Measurements from ENCODE around the gene HLA-DRA. TPM values are rescaled to one million over a fixed set of nuclear protein-coding genes. Genes with fewer than 3 reads are reported as not detected.

The HLA-DRA gene
- total and polyA plus RNA-seq, 9 of the 15 experiments (the other 6 are each of a cell fraction or from before 2014, with no cell fraction given): 0.18 to 1.8 (median 0.41) TPM; not detected in 4

GRCh38 chr6:32405656-32406055 lies 34.0 kb upstream of the HLA-DRA start:
- ChIA-PET CTCF (ENCODE audit: low intra/inter-chr PET ratio) (no interaction called here), POLR2A (interaction anchor here (0.6 kb wide), 1 partner anchor 463 kb away, joined by 7 read pairs; no protein-coding TSS in a partner anchor)
- WGBS (ENCODE audit: insufficient coverage, low coverage, missing lambda C conversion rate): 0% methylated on average over 1 of the region's 1 CpG
- in situ Hi-C loops (cut with MboI) (no loop called here), intact Hi-C loops (cut with micrococcal nuclease) (no loop called here)
- Histone ChIP-seq H3K4me2 (ENCODE audit: insufficient read depth, low read length) (no peak overlapping the region), H3K9ac (ENCODE audit: insufficient read depth in 1 of 2, low read depth in 2 of 2, low read length in 2 of 2) (no peak overlapping the region), H4K20me1 (replicated peaks; ENCODE audit: control insufficient read depth, insufficient read depth, low read length) (no peaks in the 10 kb centered on the region), H3K9me3 (replicated peaks; ENCODE audit: control insufficient read depth, insufficient read depth, low read depth, low read length) (no peaks in the 10 kb centered on the region), H3K79me2 (ENCODE audit: control insufficient read depth, insufficient read depth, low read length) (no peaks in the 10 kb centered on the region), H3K4me3 (no peak overlapping the region), H3K9me1 (ENCODE audit: control insufficient read depth, insufficient read depth, low read length) (no peaks in the 10 kb centered on the region), H3K27me3 (ENCODE audit: control insufficient read depth in 2 of 2, insufficient read depth in 2 of 2, low read length in 2 of 2) (peaks cover 3 to 24% of the 10 kb centered on the region in 2 experiments; a peak in 4 of 5 replicates), H3K27ac (ENCODE audit: extremely low read depth, low read depth, low read length) (no peak overlapping the region), H3K36me3 (ENCODE audit: control insufficient read depth, insufficient read depth, low read length) (no peaks in the 10 kb centered on the region), H2AFZ (ENCODE audit: low read depth, low read length) (no peak overlapping the region), H3K4me1 (replicated peaks in 1 of 2; ENCODE audit: control insufficient read depth in 2 of 2, insufficient read depth in 2 of 2, low read length in 2 of 2) (no peaks in the 10 kb centered on the region)
- TF ChIP-seq NFIX (CRISPR knock-in tag; IDR thresholded peaks at IDR 0.05; ENCODE audit: low read depth) (peak; percentile 73; the same call in 1 of the 2 replicates), NFIC (IDR thresholded peaks at IDR 0.05) (peak; percentile 92), ELF1 (tag; IDR thresholded peaks at IDR 0.05) (no peak)
- ATAC-seq (no peak), FAIRE-seq (no peak), DNase-seq (ENCODE audit: extremely low read depth in 1 of 4, low spot score in 3 of 4) (no peak)
- no TSS peak for BruUV-seq (replicated peaks)

- intact Hi-C loops (cut with micrococcal nuclease) (no loop called here), in situ Hi-C loops (cut with MboI) (no loop called here)
- Histone ChIP-seq H3K9me1 (ENCODE audit: control insufficient read depth, insufficient read depth, low read length) (no peaks in the 10 kb centered on the region), H4K20me1 (replicated peaks; ENCODE audit: control insufficient read depth, insufficient read depth, low read length) (no peaks in the 10 kb centered on the region), H3K36me3 (ENCODE audit: control insufficient read depth, insufficient read depth, low read length) (no peaks in the 10 kb centered on the region), H3K9ac (ENCODE audit: insufficient read depth in 1 of 2, low read depth in 2 of 2, low read length in 2 of 2) (no peak overlapping the region), H3K4me1 (replicated peaks in 1 of 2; ENCODE audit: control insufficient read depth in 2 of 2, insufficient read depth in 2 of 2, low read length in 2 of 2) (no peaks in the 10 kb centered on the region), H3K27ac (ENCODE audit: extremely low read depth, low read depth, low read length) (no peak overlapping the region), H3K4me3 (no peak overlapping the region), H3K4me2 (ENCODE audit: insufficient read depth, low read length) (no peak overlapping the region), H3K79me2 (ENCODE audit: control insufficient read depth, insufficient read depth, low read length) (no peaks in the 10 kb centered on the region), H3K27me3 (ENCODE audit: control insufficient read depth in 2 of 2, insufficient read depth in 2 of 2, low read length in 2 of 2) (peaks cover 3 to 27% of the 10 kb centered on the region in 2 experiments; a peak in 4 of 5 replicates), H3K9me3 (replicated peaks; ENCODE audit: control insufficient read depth, insufficient read depth, low read depth, low read length) (no peaks in the 10 kb centered on the region), H2AFZ (ENCODE audit: low read depth, low read length) (no peak overlapping the region)
- FAIRE-seq (no peak), ATAC-seq (no peak), DNase-seq (ENCODE audit: extremely low read depth in 1 of 4, low spot score in 3 of 4) (no peak)
- ChIA-PET POLR2A (interaction anchor here (0.6 kb wide), 1 partner anchor 462 kb away, joined by 7 read pairs; no protein-coding TSS in a partner anchor), CTCF (ENCODE audit: low intra/inter-chr PET ratio) (no interaction called here)
- WGBS (ENCODE audit: insufficient coverage, low coverage, missing lambda C conversion rate): under 1% methylated on average over 9 of the region's 9 CpGs
- BruUV-seq (replicated peaks): no TSS peak
- TF ChIP-seq CHD2 (IDR thresholded peaks at IDR 0.05; ENCODE audit: low read depth, low read length) (no peak), ZBTB34 (CRISPR knock-in tag; IDR thresholded peaks at IDR 0.05) (no peak), EHMT2 (IDR thresholded peaks at IDR 0.05) (no peak), RNF219 (CRISPR knock-in tag; IDR thresholded peaks at IDR 0.05) (no peak), FOXP1 (CRISPR knock-in tag; IDR thresholded peaks at IDR 0.05) (no peak), EWSR1 (IDR thresholded peaks at IDR 0.05; ENCODE audit: borderline replicate concordance, low read depth, partially characterized antibody) (no peak), ZNF586 (CRISPR knock-in tag; conservative IDR thresholded peaks at IDR 0.05) (no peak), MED1 (CRISPR knock-in tag; IDR thresholded peaks at IDR 0.05; ENCODE audit: borderline replicate concordance) (no peak), NCOA6 (IDR thresholded peaks at IDR 0.05) (no peak), ZNF445 (CRISPR knock-in tag; IDR thresholded peaks at IDR 0.05; ENCODE audit: low read depth) (no peak), TOE1 (IDR thresholded peaks at IDR 0.05; ENCODE audit: borderline replicate concordance) (no peak), TOE1 (CRISPR knock-in tag; IDR thresholded peaks at IDR 0.05; ENCODE audit: borderline replicate concordance, low read depth) (no peak)
Observed at GRCh38 chr6:32406197-32406596, 33.5 kb upstream of the HLA-DRA start.
